HG03439 (cell line): ENCODE results near the gene P2RX5.

Source experiments
- ATAC-seq: cut with Tn5 transposase; IDR thresholded peaks from one replicate; pipeline ENCODE4 v1.9.1; 2021; ENCODE audit warnings: mild to moderate bottlenecking, moderate library complexity; ENCODE audit not compliant: unreplicated experiment

P2RX5 gene

GRCh38 chr17:3657874-3658783, 37.8 kb downstream of the P2RX5 start:
- ATAC-seq = no peak

GRCh38 chr17:3657588-3657869, 38.4 kb downstream of the P2RX5 start:
- ATAC-seq = no peak

GRCh38 chr17:3656755-3657587, 39.0 kb downstream of the P2RX5 start:
- no peak for ATAC-seq

- ATAC-seq = no peak
These were observed 39.6 kb downstream of the P2RX5 start for GRCh38 chr17:3656353-3656752.

GRCh38 chr17:3655766-3656165, 40.2 kb downstream of the P2RX5 start:
- no peak for ATAC-seq

- no peak for ATAC-seq
These were observed 48.0 kb downstream of the P2RX5 start for GRCh38 chr17:3647769-3648555.

- no peak for ATAC-seq
These were observed 48.7 kb downstream of the P2RX5 start for GRCh38 chr17:3647251-3647650.

- no peak for ATAC-seq
These were observed 50.6 kb downstream of the P2RX5 start for GRCh38 chr17:3645310-3645709.

- ATAC-seq = no peak
These were observed 52.0 kb downstream of the P2RX5 start for GRCh38 chr17:3643889-3644349.

GRCh38 chr17:3641717-3642486, 54.1 kb downstream of the P2RX5 start:
- ATAC-seq = no peak

- no peak for ATAC-seq
These were observed 54.9 kb downstream of the P2RX5 start for GRCh38 chr17:3641014-3641413.

DNA sequence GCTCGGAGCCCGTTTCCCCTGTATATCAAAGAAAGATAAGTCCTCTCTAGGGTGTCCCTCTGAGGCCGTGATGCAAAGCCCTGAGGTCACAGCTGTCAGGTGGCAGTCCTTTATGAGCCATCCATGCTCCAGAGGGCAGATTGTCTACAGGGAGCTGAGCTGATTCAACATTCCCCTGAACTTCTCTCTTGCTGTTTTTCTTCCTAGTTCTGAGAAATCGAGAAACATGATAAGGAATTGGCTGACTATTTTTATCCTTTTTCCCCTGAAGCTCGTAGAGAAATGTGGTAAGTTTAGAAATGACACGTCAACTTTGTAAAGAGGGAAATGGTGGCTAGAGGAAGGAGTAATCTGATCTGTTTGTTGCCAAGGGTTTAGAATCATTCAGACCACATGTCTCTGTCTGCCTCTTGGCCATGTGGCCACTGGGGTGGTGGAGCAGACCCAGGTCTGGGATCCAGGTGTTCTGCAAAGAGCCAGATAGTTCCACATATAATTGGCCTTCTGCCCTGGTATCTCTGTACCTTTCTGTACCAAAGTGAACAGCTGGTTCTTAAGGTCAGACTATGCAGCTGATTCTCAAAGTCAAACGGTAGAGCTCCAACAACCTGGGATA, 55.9 kb downstream of the P2RX5 start:
- ATAC-seq = no peak

- ATAC-seq = no peak
These were observed 59.0 kb downstream of the P2RX5 start for GRCh38 chr17:3636908-3637373.

DNA sequence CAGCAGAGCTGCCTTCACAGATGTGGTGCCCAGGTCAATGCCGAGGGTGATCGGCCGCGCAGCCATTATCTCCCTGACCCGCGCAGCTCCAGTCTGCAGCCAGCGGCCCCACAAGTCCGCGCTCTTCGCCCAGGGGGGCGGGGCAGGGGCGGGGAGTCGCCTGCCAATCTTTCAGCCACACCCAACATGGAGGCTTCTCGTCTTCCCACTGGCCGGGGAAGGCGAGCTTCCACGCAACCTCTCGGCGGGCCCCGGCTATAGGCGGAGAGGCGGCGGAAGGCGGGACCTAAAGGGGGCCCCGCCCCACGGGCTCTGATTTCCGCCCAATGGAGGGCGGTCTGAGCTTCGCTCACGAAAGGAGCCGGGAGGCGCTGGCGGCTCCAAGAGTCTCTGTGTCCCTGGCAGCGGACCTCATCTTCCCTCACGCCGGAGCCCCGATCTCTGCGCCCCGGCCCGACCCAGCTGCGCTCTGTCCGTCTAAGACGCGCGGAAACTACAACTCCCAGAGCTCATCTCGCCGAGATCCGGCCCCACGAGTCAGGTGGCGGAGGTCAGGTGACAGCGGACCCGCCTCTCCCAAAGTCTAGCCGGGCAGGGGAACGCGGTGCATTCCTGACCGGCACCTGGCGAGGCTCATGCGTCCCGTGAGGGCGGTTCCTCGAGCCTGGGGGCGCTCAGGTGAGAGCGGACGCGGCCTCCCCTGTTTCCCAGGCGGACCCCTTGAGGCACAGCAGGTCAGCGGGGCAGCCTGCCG, 59.6 kb downstream of the P2RX5 start, which contains the start of the genes CTNS and SHPK:
Gene CTNS, plus strand, starts transcription at position 607 of the 754 bp plus-strand sequence. CDS start 3,447 bp downstream, outside the sequence.
Gene SHPK, minus strand, starts transcription at position 97 of the 754 bp plus-strand sequence. Its CDS starts 31 bp downstream, at position 66.
- ATAC-seq = peak; percentile 91

DNA sequence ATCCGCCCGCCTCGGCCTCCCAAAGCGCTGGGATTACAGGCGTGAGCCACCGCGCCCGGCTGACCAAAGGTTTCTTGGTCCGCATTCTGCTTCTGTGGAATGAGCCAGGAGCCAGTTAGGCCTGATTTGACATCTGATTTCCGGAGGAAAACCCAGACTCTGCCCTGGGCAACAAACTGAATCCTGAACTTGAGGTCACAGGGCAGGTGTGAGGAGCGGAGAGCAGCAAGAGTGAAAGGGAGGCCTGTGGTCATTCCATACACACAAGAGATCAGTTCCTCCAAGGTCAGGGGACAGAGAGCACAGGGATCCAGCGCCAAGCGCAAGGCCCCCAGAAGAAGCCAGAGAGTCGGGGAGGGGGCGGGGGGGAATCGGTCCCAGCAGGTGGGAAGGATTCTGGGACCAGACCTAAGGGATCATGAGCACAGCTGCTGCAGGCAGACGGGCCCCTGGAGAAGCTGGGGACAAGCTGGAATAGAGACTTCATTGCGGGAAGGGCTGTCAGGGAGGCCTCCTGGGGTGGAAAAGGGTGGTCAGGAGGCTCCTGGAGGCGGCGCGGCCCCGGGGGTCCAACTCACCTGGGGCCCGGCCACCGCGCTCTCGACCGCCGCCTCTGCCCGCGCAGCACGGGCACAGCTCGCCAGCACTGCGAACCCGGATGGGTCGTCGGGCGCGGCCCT, 60.3 kb downstream of the P2RX5 start:
- no peak for ATAC-seq

GRCh38 chr17:3632287-3632686, 63.7 kb downstream of the P2RX5 start:
- ATAC-seq = no peak

DNA sequence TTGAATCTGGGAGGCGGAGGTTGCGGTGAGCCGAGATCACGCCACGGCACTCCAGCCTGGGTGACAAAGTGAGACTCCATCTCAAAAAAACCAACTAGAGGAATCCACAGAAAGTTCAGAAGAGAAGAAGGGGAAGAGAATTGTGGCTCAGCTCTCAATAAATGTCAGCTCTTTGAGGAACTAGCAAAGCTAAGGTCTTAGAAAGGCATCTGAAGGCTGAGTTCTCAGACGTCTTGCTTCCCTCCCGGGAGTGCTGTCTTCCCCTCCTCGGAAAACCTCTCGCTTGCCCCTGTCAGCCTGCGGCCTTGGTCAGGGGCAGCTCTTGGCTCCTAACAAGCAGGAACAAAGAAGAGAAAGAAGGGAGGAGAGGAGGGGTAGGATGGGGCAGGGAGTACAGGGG, 65.2 kb downstream of the P2RX5 start:
- ATAC-seq = no peak

GRCh38 chr17:3627769-3628167, 68.2 kb downstream of the P2RX5 start:
- ATAC-seq = no peak
